Endothelial cell of umbilical vein (primary cell): ENCODE data around the gene ASB1.

Experiments
- EZH2 ChIP-seq: IDR thresholded peaks from 2 replicates; pipeline ENCODE4 v1.6.1; 2012; ENCODE audit warnings: borderline replicate concordance, low read depth, mild to moderate bottlenecking, moderate library complexity, low read length, inconsistent platforms; ENCODE audit not compliant: severe bottlenecking
- GATA2 ChIP-seq: IDR thresholded peaks from 2 replicates; pipeline ENCODE4 v1.7.0; 2011; ENCODE audit warnings: low read depth, mild to moderate bottlenecking, moderate library complexity, mixed read lengths, low read length; ENCODE audit not compliant: insufficient read length, insufficient read depth
- JUN ChIP-seq: IDR thresholded peaks from 2 replicates; pipeline ENCODE4 v1.6.1; 2011; ENCODE audit warnings: borderline replicate concordance, low read depth; ENCODE audit not compliant: insufficient read length, insufficient read depth
- POLR2AphosphoS5 ChIP-seq: IDR thresholded peaks from 2 replicates; pipeline ENCODE4 v1.6.1; 2012; ENCODE audit warnings: low read depth, mild to moderate bottlenecking, control low read depth, low read length, moderate library complexity; ENCODE audit not compliant: insufficient read depth
- TF ChIP-seq, protein P1 (sequence below), 2 donors: IDR thresholded peaks; 1 replicate in 1 of 2; 2 replicates in 1 of 2; pipeline ENCODE4 v1.5.1; 2011; ENCODE audit warnings: low read length in 2 of 2, mild to moderate bottlenecking in 2 of 2, moderate library complexity in 2 of 2, control low read depth in 1 of 2, inconsistent platforms in 1 of 2, low read depth in 1 of 2; ENCODE audit not compliant: insufficient read depth in 1 of 2; ENCODE audit errors: extremely low read depth in 1 of 2
- TF ChIP-seq, protein P2 (sequence below): IDR thresholded peaks from 2 replicates; pipeline ENCODE4 v1.6.1; 2011; ENCODE audit not compliant: insufficient read depth, insufficient read length

DNA sequence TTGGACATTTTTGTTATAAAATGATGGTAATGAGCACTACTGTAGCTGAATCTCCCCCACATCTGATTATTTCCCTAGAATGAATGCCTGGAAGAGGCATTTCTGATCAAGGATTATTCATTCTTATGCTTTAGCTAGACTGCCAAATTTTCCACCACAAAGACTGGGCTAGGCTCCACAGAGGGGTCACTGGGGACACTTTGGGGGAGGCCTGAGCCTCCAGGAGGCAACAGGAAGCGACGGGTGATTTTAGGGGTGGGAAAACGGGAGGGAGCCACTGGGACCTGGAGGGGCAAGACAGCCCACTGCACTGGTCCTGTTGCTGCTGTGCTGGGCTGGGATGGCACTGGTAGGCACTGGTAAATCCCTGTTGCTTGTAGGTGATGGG lies 2.4 kb upstream of the ASB1 start:
- TF ChIP-seq JUN, result no peak
- TF ChIP-seq, protein P1, sequence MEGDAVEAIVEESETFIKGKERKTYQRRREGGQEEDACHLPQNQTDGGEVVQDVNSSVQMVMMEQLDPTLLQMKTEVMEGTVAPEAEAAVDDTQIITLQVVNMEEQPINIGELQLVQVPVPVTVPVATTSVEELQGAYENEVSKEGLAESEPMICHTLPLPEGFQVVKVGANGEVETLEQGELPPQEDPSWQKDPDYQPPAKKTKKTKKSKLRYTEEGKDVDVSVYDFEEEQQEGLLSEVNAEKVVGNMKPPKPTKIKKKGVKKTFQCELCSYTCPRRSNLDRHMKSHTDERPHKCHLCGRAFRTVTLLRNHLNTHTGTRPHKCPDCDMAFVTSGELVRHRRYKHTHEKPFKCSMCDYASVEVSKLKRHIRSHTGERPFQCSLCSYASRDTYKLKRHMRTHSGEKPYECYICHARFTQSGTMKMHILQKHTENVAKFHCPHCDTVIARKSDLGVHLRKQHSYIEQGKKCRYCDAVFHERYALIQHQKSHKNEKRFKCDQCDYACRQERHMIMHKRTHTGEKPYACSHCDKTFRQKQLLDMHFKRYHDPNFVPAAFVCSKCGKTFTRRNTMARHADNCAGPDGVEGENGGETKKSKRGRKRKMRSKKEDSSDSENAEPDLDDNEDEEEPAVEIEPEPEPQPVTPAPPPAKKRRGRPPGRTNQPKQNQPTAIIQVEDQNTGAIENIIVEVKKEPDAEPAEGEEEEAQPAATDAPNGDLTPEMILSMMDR (IDR thresholded peaks at IDR 0.05; ENCODE audit: extremely low read depth in 1 of 2, insufficient read depth in 1 of 2, low read depth in 1 of 2, low read length in 2 of 2), result no peak
- TF ChIP-seq, protein P2, sequence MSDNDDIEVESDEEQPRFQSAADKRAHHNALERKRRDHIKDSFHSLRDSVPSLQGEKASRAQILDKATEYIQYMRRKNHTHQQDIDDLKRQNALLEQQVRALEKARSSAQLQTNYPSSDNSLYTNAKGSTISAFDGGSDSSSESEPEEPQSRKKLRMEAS, result no peak
- no peak for TF ChIP-seq GATA2
- no peak for TF ChIP-seq POLR2AphosphoS5
- TF ChIP-seq EZH2, result no peak
